ENCODE measurements around the gene ENO1. TPM values are rescaled to one million over a fixed set of nuclear protein-coding genes. Genes with fewer than 3 reads are reported as not detected.

The ENO1 gene
- total RNA-seq, 1 experiment from 2014 or later, result 2,334 TPM

GRCh38 chr1:8862528-8862927, 16.0 kb downstream of the ENO1 start:
- no peak overlapping the region for H3K4me2 ChIP-seq (ENCODE audit: low read length)
- no peaks in the 10 kb centered on the region for H3K27me3 ChIP-seq (ENCODE audit: insufficient read depth, low read length)
- H3K36me3 ChIP-seq (ENCODE audit: control insufficient read depth in 1 of 2, insufficient read depth in 2 of 2, low read length in 2 of 2), result peaks cover 74 to 79% of the 10 kb centered on the region in 2 experiments
- CTCF ChIA-PET, result interaction anchor here (0.6 to 10.3 kb wide), 8 partner anchors 11 to 330 kb away, joined by 3 to 103 read pairs (median 4); partner anchors contain the start of gene ENO1
- ATAC-seq (peak; percentile 53), DNase-seq (ENCODE audit: low read depth, low spot score) (no peak)
- no peak for TF ChIP-seq CEBPB (IDR thresholded peaks at IDR 0.05; ENCODE audit: low read depth)
- TF ChIP-seq CTCF (IDR thresholded peaks at IDR 0.05 in 2 of 3, conservative IDR thresholded peaks at IDR 0.05 in 1 of 3; ENCODE audit: borderline replicate concordance in 1 of 3, insufficient read depth in 1 of 3, low read depth in 2 of 3, low read length in 2 of 3), result peak; percentile 40 to 81 (median 71); a peak in 5 of 6 replicates
- peak; percentile 54 for TF ChIP-seq POLR2AphosphoS5 (IDR thresholded peaks at IDR 0.05; ENCODE audit: low read depth, low read length)
- TF ChIP-seq SIN3A (IDR thresholded peaks at IDR 0.05; ENCODE audit: low read depth), result 0 out of 2 replicates have a peak, but pooled peaks have one; percentile 23
- TF ChIP-seq JUND (IDR thresholded peaks at IDR 0.05), result no peak
- no peak for TF ChIP-seq YY1 (IDR thresholded peaks at IDR 0.05; ENCODE audit: extremely low read depth, insufficient replicate concordance, low read depth, low read length)
- no peak for TF ChIP-seq CBX3 (IDR thresholded peaks at IDR 0.05; ENCODE audit: low read depth)
- no peak for TF ChIP-seq MAX (IDR thresholded peaks at IDR 0.05)
- TF ChIP-seq SP1 (IDR thresholded peaks at IDR 0.05; ENCODE audit: low read depth), result no peak
- TF ChIP-seq RAD21 (IDR thresholded peaks at IDR 0.05; ENCODE audit: low read depth), result peak; percentile 12; the same call in 1 of the 2 replicates
- no peak for TF ChIP-seq EGR1 (IDR thresholded peaks at IDR 0.05; ENCODE audit: low read depth)
- H3K4me1 ChIP-seq (ENCODE audit: control insufficient read depth in 1 of 2, insufficient read depth in 2 of 2, low read length in 2 of 2), result peaks cover 2 to 45% of the 10 kb centered on the region in 2 experiments; a peak in 2 of 4 replicates
- no peak overlapping the region for H3K27ac ChIP-seq (ENCODE audit: low read depth, low read length)
- no peak overlapping the region for H3K4me3 ChIP-seq (replicated peaks in 1 of 2; ENCODE audit: low read depth in 1 of 2, low read length in 2 of 2)
- POLR2A ChIA-PET, result interaction anchor here (1.0 to 1.8 kb wide), 2 partner anchors 11 to 14 kb away, joined by 4 to 6 read pairs; no protein-coding TSS in a partner anchor
- H2AFZ ChIP-seq (ENCODE audit: low read depth, low read length, poor library complexity, severe bottlenecking), result no peak overlapping the region
- no peak overlapping the region for H3K9ac ChIP-seq (ENCODE audit: low read length)
- BruUV-seq (replicated peaks), result no TSS peak
- H4K20me1 ChIP-seq (ENCODE audit: insufficient read depth), result peaks cover 66% of the 10 kb centered on the region
- no peaks in the 10 kb centered on the region for H3K9me3 ChIP-seq (ENCODE audit: control insufficient read depth in 1 of 2, insufficient read depth in 1 of 2, low read depth in 1 of 2, low read length in 2 of 2)
- H3K79me2 ChIP-seq (ENCODE audit: insufficient read depth, low read length), result peaks cover 72% of the 10 kb centered on the region
- RAD21 ChIA-PET (ENCODE audit: low non-redundant PET in 1 of 2, low total read pairs in 2 of 2, uncharacterized antibody in 2 of 2, unreplicated experiment in 2 of 2), result interaction anchor here in 1 of 2 experiments (0.7 kb wide), 1 partner anchor 16 kb away, joined by 5 read pairs; the partner anchor contains the start of gene ENO1
- intact Hi-C loops (cut with micrococcal nuclease), result no loop called here
- no peaks in the 10 kb centered on the region for H3K9me2 ChIP-seq (ENCODE audit: insufficient read depth)

Measured in HCT116 (cell line).